ENCODE results near the gene SHKBP1. TPM values are rescaled to one million over a fixed set of nuclear protein-coding genes. Genes with fewer than 3 reads are reported as not detected.

SHKBP1 gene
- total RNA-seq, 1 experiment from 2014 or later = 92.9 TPM

DNA sequence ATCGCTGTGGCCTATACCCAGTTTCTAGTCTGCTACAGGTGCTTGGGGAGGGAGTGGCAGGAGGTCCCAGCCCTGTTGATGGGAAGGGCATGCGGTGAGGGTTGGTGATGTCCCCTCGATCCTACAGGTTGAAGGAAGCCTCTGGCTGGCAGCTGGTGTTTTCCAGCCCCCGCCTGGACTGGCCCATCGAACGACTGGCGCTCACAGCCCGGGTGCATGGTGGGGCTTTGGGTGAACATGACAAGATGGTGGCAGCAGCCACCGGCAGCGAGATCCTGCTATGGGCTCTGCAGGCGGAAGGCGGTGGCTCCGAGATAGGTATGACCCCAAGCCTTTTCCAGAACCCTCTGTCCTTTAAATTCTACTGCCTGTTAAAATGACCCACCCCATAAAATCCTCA is 3.9 kb downstream of the SHKBP1 start:
- Histone ChIP-seq H2AFZ (ENCODE audit: low read length) (no peak overlapping the region), H3K9me3 (ENCODE audit: control insufficient read depth, low read depth, low read length) (no peaks in the 10 kb centered on the region), H4K91ac (ENCODE audit: insufficient read length, low read depth, low read length) (no peak overlapping the region), H3K27ac (ENCODE audit: insufficient read length, low read depth, low read length) (no peak overlapping the region), H3K14ac (ENCODE audit: insufficient read depth, low read length) (no peak overlapping the region), H3K9ac (ENCODE audit: extremely low read depth, insufficient read length, low read length) (no peak overlapping the region), H3K4me1 (ENCODE audit: insufficient read depth, low read length) (peaks cover 3% of the 10 kb centered on the region; the same call in 1 of the 2 replicates), H2AK5ac (ENCODE audit: insufficient read length, low read length) (no peak overlapping the region), H4K20me1 (ENCODE audit: control insufficient read depth, insufficient read depth, insufficient read length) (no peaks in the 10 kb centered on the region), H4K5ac (ENCODE audit: insufficient read length, low read depth, low read length) (no peak overlapping the region), H3K4ac (ENCODE audit: low read depth, low read length) (no peak overlapping the region), H2BK120ac (ENCODE audit: low read depth, low read length, poor library complexity, severe bottlenecking) (no peak overlapping the region), H3T11ph (ENCODE audit: low read length) (no peak overlapping the region), H3K18ac (ENCODE audit: insufficient read length, low read depth, low read length) (no peak overlapping the region), H2BK5ac (ENCODE audit: insufficient read length, low read length) (no peak overlapping the region), H3K23ac (ENCODE audit: insufficient read length, low read depth, low read length) (no peak overlapping the region), H2BK15ac (ENCODE audit: low read depth, low read length) (no peak overlapping the region), H3K27me3 (ENCODE audit: insufficient read depth, low read length) (no peaks in the 10 kb centered on the region), H3K23me2 (ENCODE audit: insufficient read length, low read depth, low read length, poor library complexity, severe bottlenecking) (peaks cover 9% of the 10 kb centered on the region), H3K56ac (ENCODE audit: insufficient read length, low read depth, low read length) (no peak overlapping the region), H4K8ac (replicated peaks; ENCODE audit: insufficient read length, low read depth, low read length) (no peak overlapping the region), H3K79me2 (ENCODE audit: insufficient read depth, low read length) (no peaks in the 10 kb centered on the region), H3K4me2 (ENCODE audit: insufficient read depth, insufficient read length, low read length) (no peak overlapping the region), H2BK12ac (ENCODE audit: insufficient read length, low read depth, low read length) (no peak overlapping the region), H3K79me1 (ENCODE audit: insufficient read depth, low read depth, low read length, poor library complexity, severe bottlenecking) (no peaks in the 10 kb centered on the region), H2BK20ac (ENCODE audit: low read depth, low read length, poor library complexity, severe bottlenecking) (no peak overlapping the region)
- DNase-seq = no peak
- WGBS (ENCODE audit: extremely low coverage, insufficient read length, low lambda C conversion rate) = no CpG with 5 or more reads among the region's 13 CpGs
- Mint-ChIP-seq H3K4me3 (no peak overlapping the region), H3K27me3 (ENCODE audit: low read depth) (no peaks in the 10 kb centered on the region; the same call in 1 of the 2 replicates), H3K9me3 (no peaks in the 10 kb centered on the region), H3K36me3 (ENCODE audit: insufficient read depth in 1 of 3, low read depth in 3 of 3) (peaks cover 25 to 59% (median 44%) of the 10 kb centered on the region in 3 experiments), H3K4me1 (peaks cover 12 to 14% of the 10 kb centered on the region in 2 experiments), H3K27ac (no peak overlapping the region)
- TF ChIP-seq, protein P1, sequence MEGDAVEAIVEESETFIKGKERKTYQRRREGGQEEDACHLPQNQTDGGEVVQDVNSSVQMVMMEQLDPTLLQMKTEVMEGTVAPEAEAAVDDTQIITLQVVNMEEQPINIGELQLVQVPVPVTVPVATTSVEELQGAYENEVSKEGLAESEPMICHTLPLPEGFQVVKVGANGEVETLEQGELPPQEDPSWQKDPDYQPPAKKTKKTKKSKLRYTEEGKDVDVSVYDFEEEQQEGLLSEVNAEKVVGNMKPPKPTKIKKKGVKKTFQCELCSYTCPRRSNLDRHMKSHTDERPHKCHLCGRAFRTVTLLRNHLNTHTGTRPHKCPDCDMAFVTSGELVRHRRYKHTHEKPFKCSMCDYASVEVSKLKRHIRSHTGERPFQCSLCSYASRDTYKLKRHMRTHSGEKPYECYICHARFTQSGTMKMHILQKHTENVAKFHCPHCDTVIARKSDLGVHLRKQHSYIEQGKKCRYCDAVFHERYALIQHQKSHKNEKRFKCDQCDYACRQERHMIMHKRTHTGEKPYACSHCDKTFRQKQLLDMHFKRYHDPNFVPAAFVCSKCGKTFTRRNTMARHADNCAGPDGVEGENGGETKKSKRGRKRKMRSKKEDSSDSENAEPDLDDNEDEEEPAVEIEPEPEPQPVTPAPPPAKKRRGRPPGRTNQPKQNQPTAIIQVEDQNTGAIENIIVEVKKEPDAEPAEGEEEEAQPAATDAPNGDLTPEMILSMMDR (conservative IDR thresholded peaks at IDR 0.05) = no peak
